ENCODE results near the gene SIRT4. TPM values are rescaled to one million over a fixed set of nuclear protein-coding genes. Genes with fewer than 3 reads are reported as not detected.

Gene SIRT4
- total RNA-seq, 2 donors from 2014 or later, result 0.69 to 0.71 TPM

- DNase-seq (ENCODE audit: low spot score), result no peak
- intact Hi-C loops (cut with DNase I), result loop anchor here in 1 of 2 donors (5.0 kb wide), 1 partner anchor 69 kb away; no protein-coding TSS in a partner anchor
Observed at GRCh38 chr12:120358412-120359100, 56.4 kb downstream of the SIRT4 start.

GRCh38 chr12:120359128-120359527 lies 57.0 kb downstream of the SIRT4 start:
- no peak for DNase-seq (ENCODE audit: low spot score)
- intact Hi-C loops (cut with DNase I), result loop anchor here in 1 of 2 donors (5.0 kb wide), 1 partner anchor 68 kb away; no protein-coding TSS in a partner anchor

- peak; percentile 85 for DNase-seq (ENCODE audit: low spot score)
- intact Hi-C loops (cut with DNase I), result no loop called here
Observed at GRCh38 chr12:120361506-120362208, 59.5 kb downstream of the SIRT4 start.

Other genes with a start within 250 kb of the SIRT4 start
- 10 to 100 TPM; 47.4 to 55.9 TPM for gene RAB35, start 185.6 kb upstream of the SIRT4 start, total RNA-seq
- gene GCN1, start 107.6 kb upstream of the SIRT4 start, total RNA-seq, result 10 to 100 TPM; 50.2 to 52.5 TPM
- 1,000 to 10,000 TPM; 1,277 to 1,372 TPM for gene RPLP0, start 101.2 kb upstream of the SIRT4 start, total RNA-seq
- 100 to 1,000 TPM; 110 to 113 TPM for gene PXN, start 36.6 kb upstream of the SIRT4 start, total RNA-seq
- gene RNU4-2, start 10.4 kb upstream of the SIRT4 start, total RNA-seq, result over 10,000 TPM; 46,106 to 62,268 TPM
- 1,000 to 10,000 TPM; 4,532 to 5,081 TPM for gene RNU4-1, start 9.1 kb upstream of the SIRT4 start, total RNA-seq
- 1 to 10 TPM in 1 of 2 donors, not detected in 1; 2.0 TPM for gene PLA2G1B, start 25.5 kb downstream of the SIRT4 start, total RNA-seq
- 1 to 10 TPM in 1 of 2 donors, under 1 TPM in 1; 0.28 to 1.0 TPM for gene MSI1, start 66.8 kb downstream of the SIRT4 start, total RNA-seq
- gene COX6A1, start 135.8 kb downstream of the SIRT4 start, total RNA-seq, result 100 to 1,000 TPM; 244 to 261 TPM
- 10 to 100 TPM; 13.9 to 15.7 TPM for gene TRIAP1, start 144.1 kb downstream of the SIRT4 start, total RNA-seq
- gene GATC, start 144.1 kb downstream of the SIRT4 start, total RNA-seq, result 10 to 100 TPM; 11.7 to 16.2 TPM
- gene SRSF9, start 167.4 kb downstream of the SIRT4 start, total RNA-seq, result 10 to 100 TPM; 83.5 to 84.4 TPM
- 100 to 1,000 TPM; 221 to 343 TPM for gene DYNLL1, start 193.8 kb downstream of the SIRT4 start, total RNA-seq
- 10 to 100 TPM; 15.7 to 21.5 TPM for gene COQ5, start 226.8 kb downstream of the SIRT4 start, total RNA-seq
- gene RNF10, start 232.0 kb downstream of the SIRT4 start, total RNA-seq, result 100 to 1,000 TPM; 219 to 226 TPM

Data from posterior vena cava (tissue), 2 donors.